C4-2B (cell line): ENCODE results near the gene DBN1.

Source experiments
- ZFX ChIP-seq: fragments of 450-650 bp; IDR thresholded peaks from 2 replicates; pipeline ENCODE4 v1.6.1; 2017
- TF ChIP-seq, protein P1 (sequence below): fragments of 450-650 bp; conservative IDR thresholded peaks from 2 replicates; pipeline ENCODE4 v1.5.1; 2017; ENCODE audit warnings: mild to moderate bottlenecking

DNA sequence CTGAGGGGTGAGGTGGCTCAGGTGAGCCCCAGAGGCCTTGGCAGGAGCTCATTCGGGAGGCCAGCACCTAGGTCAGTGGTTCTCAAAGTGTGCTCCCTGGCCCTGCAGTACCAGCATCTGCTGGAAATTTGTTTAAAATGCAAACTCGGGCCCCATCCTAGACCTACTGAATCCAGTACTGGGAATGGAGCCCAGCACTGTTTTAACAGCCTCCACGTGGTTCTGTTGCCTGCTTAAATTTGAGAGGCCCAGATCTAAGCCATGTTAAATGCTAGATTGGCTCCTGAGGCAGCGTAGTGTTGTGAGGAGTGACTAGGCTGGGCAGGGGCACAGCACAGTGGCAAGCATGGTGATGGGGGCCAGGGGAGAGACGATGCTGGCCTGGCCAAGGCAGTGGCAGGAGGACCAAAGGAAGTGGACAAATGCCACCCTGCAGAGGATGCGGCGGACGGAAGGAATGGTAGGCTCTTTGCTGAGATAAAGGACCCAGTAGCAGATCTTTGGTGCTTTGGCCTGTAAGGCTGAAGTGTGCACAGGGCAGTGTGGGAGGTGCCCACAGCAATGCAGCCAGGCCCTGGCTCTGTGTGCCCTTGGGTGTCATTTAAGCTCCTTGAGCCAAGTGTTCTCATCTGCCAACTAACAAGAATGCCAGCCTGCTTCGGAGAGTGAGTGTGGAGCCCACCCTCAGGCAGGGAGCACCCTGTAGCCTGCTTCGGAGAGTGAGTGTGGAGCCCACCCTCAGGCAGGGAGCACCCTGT is 22.6 kb downstream of the DBN1 start:
- TF ChIP-seq, protein P1, sequence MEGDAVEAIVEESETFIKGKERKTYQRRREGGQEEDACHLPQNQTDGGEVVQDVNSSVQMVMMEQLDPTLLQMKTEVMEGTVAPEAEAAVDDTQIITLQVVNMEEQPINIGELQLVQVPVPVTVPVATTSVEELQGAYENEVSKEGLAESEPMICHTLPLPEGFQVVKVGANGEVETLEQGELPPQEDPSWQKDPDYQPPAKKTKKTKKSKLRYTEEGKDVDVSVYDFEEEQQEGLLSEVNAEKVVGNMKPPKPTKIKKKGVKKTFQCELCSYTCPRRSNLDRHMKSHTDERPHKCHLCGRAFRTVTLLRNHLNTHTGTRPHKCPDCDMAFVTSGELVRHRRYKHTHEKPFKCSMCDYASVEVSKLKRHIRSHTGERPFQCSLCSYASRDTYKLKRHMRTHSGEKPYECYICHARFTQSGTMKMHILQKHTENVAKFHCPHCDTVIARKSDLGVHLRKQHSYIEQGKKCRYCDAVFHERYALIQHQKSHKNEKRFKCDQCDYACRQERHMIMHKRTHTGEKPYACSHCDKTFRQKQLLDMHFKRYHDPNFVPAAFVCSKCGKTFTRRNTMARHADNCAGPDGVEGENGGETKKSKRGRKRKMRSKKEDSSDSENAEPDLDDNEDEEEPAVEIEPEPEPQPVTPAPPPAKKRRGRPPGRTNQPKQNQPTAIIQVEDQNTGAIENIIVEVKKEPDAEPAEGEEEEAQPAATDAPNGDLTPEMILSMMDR = no peak
- no peak for TF ChIP-seq ZFX
